ENCODE data around the gene KLK12.

- TF ChIP-seq CTCF (IDR thresholded peaks at IDR 0.05), result no peak
- no peak for TF ChIP-seq EZH2 (IDR thresholded peaks at IDR 0.05; ENCODE audit: borderline replicate concordance, insufficient read depth, low read depth, low read length, poor library complexity, severe bottlenecking)
These were observed 33.3 kb downstream of the KLK12 start, which contains the start of gene KLK8 for GRCh38 chr19:51001515-51001914.
